HG03469 (cell line): Measurements from ENCODE around the gene IQSEC3.
"Not testable (repeated sequence)": the region's sequence is repeated elsewhere in the genome, so short reads cannot be mapped to it uniquely, and the experiment has no call there.

Experiments used
- ATAC-seq: cut with Tn5 transposase; IDR thresholded peaks from one replicate; pipeline ENCODE4 v1.9.1; 2021; ENCODE audit warnings: mild to moderate bottlenecking, moderate library complexity, moderate number of reproducible peaks; ENCODE audit not compliant: unreplicated experiment

The IQSEC3 gene

GRCh38 chr12:175250-175649, 108.7 kb downstream of the IQSEC3 start:
- ATAC-seq, result no peak

GRCh38 chr12:175759-176158, 109.2 kb downstream of the IQSEC3 start:
- no peak for ATAC-seq

GRCh38 chr12:176321-177181, 110.0 kb downstream of the IQSEC3 start:
- no peak for ATAC-seq

- ATAC-seq, result no peak
Measured at GRCh38 chr12:177336-177979, 110.9 kb downstream of the IQSEC3 start.

GRCh38 chr12:177980-178828, 111.6 kb downstream of the IQSEC3 start:
- ATAC-seq, result no peak

- ATAC-seq, result no peak
Measured at GRCh38 chr12:178829-179109, 112.2 kb downstream of the IQSEC3 start.

GRCh38 chr12:179131-179884, 112.7 kb downstream of the IQSEC3 start:
- ATAC-seq, result no peak

GRCh38 chr12:179885-180284, 113.3 kb downstream of the IQSEC3 start:
- ATAC-seq, result no peak

GRCh38 chr12:180445-180844, 113.9 kb downstream of the IQSEC3 start:
- ATAC-seq, result no peak

- no peak for ATAC-seq
Measured at GRCh38 chr12:181921-182320, 115.4 kb downstream of the IQSEC3 start.

- no peak for ATAC-seq
Measured at GRCh38 chr12:182381-182892, 115.9 kb downstream of the IQSEC3 start.

- ATAC-seq, result no peak
Measured at GRCh38 chr12:184811-185575, 118.4 kb downstream of the IQSEC3 start.

GRCh38 chr12:185576-185955, 119.0 kb downstream of the IQSEC3 start:
- no peak for ATAC-seq

GRCh38 chr12:186006-186625, 119.5 kb downstream of the IQSEC3 start:
- ATAC-seq, result no peak

- not testable (repeated sequence) for ATAC-seq
Measured at GRCh38 chr12:187986-188909, 121.7 kb downstream of the IQSEC3 start.

- no peak for ATAC-seq
Measured at GRCh38 chr12:188910-189621, 122.5 kb downstream of the IQSEC3 start.

- ATAC-seq, result no peak
Measured at GRCh38 chr12:189622-189962, 123.0 kb downstream of the IQSEC3 start.

- no peak for ATAC-seq
Measured at GRCh38 chr12:190881-191280, 124.3 kb downstream of the IQSEC3 start.
